ENCODE results near the gene GALNS. TPM values are rescaled to one million over a fixed set of nuclear protein-coding genes. Genes with fewer than 3 reads are reported as not detected.

The GALNS gene
- total and polyA plus RNA-seq, 2 of the 13 experiments (the other 11 are each of a cell fraction or from before 2014, with no cell fraction given): 9.2 to 9.8 TPM

GRCh38 chr16:88811769-88812512 lies 44.8 kb downstream of the GALNS start, which contains the start of gene APRT (continued):
- TF ChIP-seq IKZF5 (CRISPR knock-in tag; IDR thresholded peaks at IDR 0.05) (peak; percentile 42), ZNF629 (CRISPR knock-in tag; conservative IDR thresholded peaks at IDR 0.05) (no peak), DDIT3 (CRISPR knock-in tag; IDR thresholded peaks at IDR 0.05) (0 out of 2 replicates have a peak, but pooled peaks have one; percentile 39), TARDBP (CRISPR knock-in tag; IDR thresholded peaks at IDR 0.05) (peak; percentile 75), ZNF414 (CRISPR knock-in tag; IDR thresholded peaks at IDR 0.05) (peak; percentile 87; the same call in 1 of the 2 replicates), ELF3 (CRISPR knock-in tag; IDR thresholded peaks at IDR 0.05) (0 out of 2 replicates have a peak, but pooled peaks have one; percentile 40), ZNF10 (CRISPR knock-in tag; IDR thresholded peaks at IDR 0.05; ENCODE audit: borderline replicate concordance, low read depth) (no peak), ZNF12 (CRISPR knock-in tag; IDR thresholded peaks at IDR 0.05) (no peak; the same call in 1 of the 2 replicates), ZNF614 (CRISPR knock-in tag; IDR thresholded peaks at IDR 0.05; ENCODE audit: borderline replicate concordance) (peak; percentile 80), ZNF34 (CRISPR knock-in tag; IDR thresholded peaks at IDR 0.05; ENCODE audit: borderline replicate concordance) (peak; percentile 76; the same call in 1 of the 2 replicates), ZUFSP (CRISPR knock-in tag; IDR thresholded peaks at IDR 0.05; ENCODE audit: borderline replicate concordance) (no peak), MZF1 (CRISPR knock-in tag; IDR thresholded peaks at IDR 0.05; ENCODE audit: borderline replicate concordance) (0 out of 2 replicates have a peak, but pooled peaks have one; percentile 82), ZNF33B (CRISPR knock-in tag; IDR thresholded peaks at IDR 0.05) (peak; percentile 78; the same call in 1 of the 2 replicates), JUND (CRISPR knock-in tag; IDR thresholded peaks at IDR 0.05) (peak; percentile 49; the same call in 1 of the 2 replicates), ZNF777 (CRISPR knock-in tag; IDR thresholded peaks at IDR 0.05) (peak; percentile 60), ZNF230 (CRISPR knock-in tag; IDR thresholded peaks at IDR 0.05) (peak; percentile 84), ZNF558 (CRISPR knock-in tag; IDR thresholded peaks at IDR 0.05; ENCODE audit: borderline replicate concordance) (no peak; the same call in 1 of the 2 replicates), ZFP41 (CRISPR knock-in tag; IDR thresholded peaks at IDR 0.05; ENCODE audit: borderline replicate concordance) (no peak; the same call in 1 of the 2 replicates), SRSF4 (IDR thresholded peaks at IDR 0.05; ENCODE audit: low read depth, low read length, poor library complexity, severe bottlenecking) (no peak), CREB1 (IDR thresholded peaks at IDR 0.05) (no peak), CREB1 (CRISPR knock-in tag; IDR thresholded peaks at IDR 0.05) (no peak), ZNF441 (CRISPR knock-in tag; IDR thresholded peaks at IDR 0.05; ENCODE audit: borderline replicate concordance) (peak; percentile 91; the same call in 1 of the 2 replicates), ZBTB39 (CRISPR knock-in tag; IDR thresholded peaks at IDR 0.05) (no peak; the same call in 1 of the 2 replicates), ZNF672 (CRISPR knock-in tag; IDR thresholded peaks at IDR 0.05) (no peak), HHEX (CRISPR knock-in tag; IDR thresholded peaks at IDR 0.05) (no peak)
